ENCODE data around the gene ANKDD1A.

Gene ANKDD1A

DNA sequence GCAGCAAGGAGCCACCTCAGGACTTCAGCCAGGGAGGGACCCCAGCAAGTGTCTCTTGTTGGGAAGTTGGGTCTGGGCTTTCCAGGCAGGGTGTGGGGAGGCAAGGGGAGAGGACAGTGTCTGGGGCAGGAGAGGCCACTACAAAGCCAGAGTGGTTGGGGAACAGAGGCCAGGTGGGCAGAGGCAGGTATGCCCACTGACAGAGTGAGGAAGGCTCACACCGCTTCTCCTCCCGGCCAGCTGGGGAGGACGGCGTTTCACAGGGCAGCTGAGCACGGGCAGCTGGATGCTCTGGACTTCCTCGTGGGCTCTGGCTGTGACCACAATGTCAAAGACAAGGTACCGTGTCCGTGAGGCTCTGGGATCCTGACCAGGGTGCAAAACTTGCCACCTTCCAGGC is 15.0 kb downstream of the ANKDD1A start:
- no peak for DNase-seq

DNA sequence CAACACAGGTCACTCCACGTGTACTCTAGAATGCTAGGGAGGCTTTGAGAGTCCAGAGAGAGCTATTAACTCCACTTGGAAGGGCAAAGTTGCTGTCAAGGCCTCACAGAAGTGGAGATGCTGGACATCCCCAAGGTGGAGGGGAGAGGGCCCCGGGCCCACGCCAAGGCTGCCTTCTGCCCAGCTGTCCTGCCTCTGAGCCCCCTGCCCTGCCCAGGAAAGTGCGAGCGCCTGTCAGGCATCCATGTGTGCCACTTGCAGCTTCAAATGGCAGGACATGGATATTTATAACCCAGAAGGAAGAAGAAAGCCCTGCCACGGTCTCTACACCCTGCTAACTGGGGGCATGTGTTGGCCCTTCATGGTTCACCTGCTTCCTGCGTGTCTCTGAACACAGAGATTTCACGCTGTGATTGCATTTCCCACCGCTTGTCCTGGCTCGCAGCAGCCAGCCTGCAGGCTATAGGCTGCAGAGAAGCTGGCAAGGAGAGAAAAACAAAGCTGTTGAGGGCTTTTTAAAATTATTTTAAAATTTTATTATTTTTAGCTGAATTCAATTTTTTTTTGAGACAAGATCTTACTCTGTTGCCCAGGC is 17.0 kb downstream of the ANKDD1A start:
- DNase-seq, result no peak

DNA sequence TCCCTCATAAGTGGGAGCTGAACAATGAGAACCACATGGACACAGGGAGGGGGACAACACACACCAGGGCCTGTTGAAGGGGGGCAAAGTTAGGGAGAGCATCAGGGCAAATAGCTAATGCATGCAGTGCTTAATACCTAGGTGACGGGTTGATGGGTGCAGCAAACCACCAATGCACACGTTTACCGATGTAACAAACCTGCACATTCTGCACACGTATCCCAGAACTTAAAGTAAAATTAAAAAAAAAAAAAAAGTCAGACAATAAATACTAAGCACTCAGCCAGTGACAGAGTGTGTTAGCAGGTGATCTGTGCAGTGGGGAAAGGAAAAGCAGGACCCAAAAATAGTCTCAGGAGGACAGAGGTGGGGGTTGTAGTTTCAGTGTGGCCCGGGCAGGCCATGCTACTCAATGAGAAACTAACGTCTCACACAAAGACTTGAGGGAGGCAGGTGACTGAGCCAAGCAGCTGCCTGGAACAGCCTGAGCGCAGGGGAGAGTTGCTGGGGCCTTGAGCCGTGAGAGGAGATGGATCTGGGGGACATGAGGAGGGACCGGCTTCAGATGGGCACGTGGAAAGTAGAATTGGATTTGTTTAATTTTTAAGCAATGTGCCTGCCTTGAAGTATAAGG is 18.4 kb downstream of the ANKDD1A start:
- DNase-seq, result no peak

DNA sequence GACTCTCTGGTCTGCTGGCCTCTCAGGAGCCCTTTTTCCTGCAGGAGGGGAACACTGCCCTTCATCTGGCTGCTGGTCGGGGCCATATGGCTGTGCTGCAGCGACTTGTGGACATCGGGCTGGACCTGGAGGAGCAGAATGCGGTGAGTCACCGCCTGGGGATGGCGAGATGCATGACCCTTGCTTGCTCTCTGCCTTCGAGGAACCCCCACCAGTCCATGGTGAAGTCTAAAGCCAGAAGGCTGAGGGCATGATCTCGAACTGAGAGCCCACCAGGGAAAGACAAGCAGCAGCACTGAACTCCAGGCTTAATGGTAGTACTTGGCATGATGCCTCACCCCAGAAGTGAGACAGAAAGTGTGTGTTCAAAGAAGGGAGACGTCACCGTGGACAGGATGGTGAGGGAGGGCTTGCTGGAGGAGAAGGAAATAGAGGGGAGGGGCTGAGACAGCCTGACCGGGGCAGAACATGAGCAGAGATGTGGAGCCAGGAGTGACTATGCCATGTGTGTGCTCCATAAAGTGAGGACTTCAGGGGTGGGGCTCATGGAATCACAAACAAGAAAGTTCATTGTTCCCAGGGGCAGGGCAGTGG is 19.2 kb downstream of the ANKDD1A start:
- DNase-seq, result no peak

DNA sequence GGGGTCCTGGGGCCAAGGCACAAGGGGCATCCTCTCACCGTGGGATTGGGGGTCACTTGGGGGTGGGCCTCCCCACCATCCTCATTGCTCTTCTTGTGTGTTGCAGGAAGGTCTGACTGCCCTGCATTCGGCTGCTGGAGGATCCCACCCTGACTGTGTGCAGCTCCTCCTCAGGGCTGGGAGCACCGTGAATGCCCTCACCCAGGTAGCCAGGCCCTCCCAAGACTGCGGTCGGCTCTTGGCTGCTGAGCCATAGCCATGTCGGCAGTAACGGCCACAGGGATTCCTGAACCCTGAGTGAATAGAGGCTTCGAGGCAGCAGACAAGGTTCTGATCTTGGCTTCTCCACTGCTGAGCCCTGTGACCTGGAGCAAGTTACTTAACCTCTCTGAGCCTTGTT is 19.7 kb downstream of the ANKDD1A start:
- no peak for DNase-seq

DNA sequence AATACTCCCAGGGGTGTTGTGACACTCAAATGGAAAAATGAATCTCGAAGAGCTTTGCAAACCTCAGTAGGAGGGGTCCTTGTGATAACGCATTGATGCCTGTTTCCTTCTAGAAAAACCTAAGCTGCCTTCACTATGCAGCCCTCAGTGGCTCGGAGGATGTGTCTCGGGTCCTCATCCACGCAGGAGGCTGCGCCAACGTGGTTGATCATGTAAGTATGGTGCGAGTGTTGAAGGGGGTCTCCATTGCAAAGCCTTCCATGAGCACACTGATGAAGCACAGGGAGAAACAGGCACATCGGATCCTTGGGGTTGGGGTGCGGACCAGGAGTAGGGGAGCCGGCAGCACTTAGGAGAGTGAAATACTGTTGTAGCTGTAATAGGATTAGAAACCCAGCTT is 22.3 kb downstream of the ANKDD1A start:
- no peak for DNase-seq

DNA sequence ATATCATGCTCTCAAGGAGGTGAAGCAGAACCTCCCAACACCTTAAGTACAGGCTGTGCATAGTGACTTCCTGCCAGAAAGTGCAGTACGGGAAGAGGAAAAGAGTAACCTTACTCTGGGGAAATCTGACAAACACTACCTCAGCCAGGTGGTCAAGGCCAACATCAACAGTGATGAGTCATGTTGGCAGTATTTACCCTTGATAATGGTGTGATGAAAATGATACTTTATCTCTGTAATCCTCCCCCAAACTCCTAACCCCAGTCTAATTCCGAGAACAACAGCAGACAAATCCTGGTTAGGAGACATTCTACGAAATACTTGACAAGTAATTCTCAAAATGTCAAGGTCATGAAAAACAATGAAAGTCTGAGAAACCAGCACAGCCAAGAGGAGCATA is 26.5 kb downstream of the ANKDD1A start:
- no peak for DNase-seq

DNA sequence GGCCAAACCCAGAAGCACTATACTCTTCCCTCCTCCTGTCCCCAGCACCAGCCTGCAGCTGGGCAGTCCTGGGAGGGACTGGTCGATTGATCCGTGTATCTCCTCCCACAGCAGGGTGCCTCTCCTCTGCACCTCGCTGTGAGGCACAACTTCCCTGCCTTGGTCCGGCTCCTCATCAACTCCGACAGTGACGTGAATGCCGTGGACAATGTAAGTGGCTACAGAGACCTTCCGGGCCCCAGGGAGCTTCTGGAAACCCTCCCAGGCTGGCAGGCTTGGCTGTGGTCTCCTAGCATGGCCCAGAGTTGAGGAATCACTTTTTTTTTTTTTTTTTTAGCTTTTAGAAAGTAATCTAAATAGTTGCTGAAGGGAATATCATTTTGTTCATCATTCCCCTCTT is 30.7 kb downstream of the ANKDD1A start:
- DNase-seq, result no peak

DNA sequence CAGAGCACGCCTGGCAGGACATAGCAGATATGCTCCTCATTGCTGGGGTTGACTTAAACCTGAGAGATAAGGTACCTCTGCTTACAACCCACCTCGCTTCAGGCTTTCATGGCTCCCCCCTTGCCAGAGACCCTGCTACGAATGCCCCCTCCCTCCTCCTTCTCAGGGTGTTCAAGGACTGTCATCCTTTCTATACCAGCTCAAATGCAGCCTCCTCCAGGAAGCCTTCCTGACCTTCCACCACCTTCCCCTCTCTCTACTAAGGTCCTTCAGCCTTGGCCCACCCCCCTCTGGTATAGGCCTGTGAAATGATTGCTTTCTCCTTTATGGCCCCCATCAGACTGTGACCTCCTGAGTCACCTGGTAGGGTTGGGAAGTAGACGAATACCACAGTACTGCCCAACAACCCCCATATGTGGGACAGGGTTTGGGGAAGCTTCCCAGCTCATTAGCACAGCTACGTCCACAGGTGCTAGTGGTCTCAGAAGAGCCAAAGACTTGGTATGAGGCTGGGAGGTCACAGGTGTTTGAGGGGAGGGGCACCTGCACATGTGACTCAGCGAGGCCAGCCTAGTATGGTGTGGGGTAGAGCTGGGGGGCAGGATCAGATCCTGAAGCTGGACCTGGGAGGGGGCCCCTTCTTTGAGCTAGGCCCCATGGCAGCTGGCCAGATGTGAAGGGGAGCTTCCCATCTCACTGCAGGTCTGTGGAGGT is 32.0 kb downstream of the ANKDD1A start:
- DNase-seq, result no peak

DNA sequence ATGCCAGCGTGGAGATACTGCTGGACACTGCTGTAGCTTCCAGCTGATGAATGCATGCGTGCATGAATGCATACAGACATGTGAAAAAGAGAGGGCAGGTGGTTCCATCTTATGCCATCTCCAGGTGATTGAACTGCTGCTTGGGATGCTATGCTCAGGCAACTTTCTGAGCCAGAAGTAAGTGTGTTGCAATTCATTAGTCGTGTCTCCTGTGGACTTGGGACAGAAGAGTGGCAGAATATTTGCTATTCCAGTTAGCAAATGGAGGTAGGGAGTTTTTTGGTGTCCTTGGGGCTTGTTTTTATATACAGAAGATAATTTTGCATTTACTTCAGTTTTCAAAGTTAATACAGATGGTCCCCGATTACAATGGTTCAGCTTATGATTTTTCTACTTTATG is 33.3 kb downstream of the ANKDD1A start:
- no peak for DNase-seq

DNA sequence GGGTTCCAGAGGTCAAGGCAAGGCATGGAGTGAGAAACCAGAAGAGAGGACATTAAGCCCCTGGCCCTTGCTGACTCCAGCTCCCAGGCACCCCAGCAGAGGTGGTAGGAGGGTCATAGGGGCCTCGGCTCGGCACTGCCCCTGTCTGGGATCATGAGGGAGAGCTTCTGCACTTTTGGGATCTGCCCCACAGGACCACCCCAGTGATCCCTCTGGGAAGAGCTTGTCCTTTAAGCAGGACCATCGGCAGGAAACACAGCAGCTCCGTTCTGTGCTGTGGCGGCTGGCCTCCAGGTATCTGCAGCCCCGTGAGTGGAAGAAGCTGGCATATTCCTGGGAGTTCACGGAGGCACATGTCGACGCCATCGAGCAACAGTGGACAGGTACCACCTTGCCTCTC is 35.5 kb downstream of the ANKDD1A start:
- DNase-seq, result no peak

DNA sequence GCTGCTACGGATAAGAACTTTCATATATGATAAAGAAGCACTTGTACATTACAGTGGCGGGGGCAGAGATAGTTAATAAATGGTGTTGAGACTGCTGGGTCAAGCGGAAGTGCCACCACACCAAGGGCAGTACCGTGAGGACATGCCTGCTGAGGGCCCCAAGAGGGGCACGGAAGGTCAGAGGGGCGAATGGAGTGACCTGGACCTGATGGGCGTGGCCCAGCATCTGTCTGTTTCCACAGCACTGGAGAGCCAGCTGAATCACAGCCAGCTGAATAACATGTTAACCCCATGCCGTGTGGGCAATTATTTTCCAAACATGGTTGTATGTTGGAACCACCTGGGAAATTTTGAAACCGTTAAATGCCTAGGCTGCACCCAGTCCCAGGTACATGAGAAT is 37.2 kb downstream of the ANKDD1A start:
- no peak for DNase-seq

DNA sequence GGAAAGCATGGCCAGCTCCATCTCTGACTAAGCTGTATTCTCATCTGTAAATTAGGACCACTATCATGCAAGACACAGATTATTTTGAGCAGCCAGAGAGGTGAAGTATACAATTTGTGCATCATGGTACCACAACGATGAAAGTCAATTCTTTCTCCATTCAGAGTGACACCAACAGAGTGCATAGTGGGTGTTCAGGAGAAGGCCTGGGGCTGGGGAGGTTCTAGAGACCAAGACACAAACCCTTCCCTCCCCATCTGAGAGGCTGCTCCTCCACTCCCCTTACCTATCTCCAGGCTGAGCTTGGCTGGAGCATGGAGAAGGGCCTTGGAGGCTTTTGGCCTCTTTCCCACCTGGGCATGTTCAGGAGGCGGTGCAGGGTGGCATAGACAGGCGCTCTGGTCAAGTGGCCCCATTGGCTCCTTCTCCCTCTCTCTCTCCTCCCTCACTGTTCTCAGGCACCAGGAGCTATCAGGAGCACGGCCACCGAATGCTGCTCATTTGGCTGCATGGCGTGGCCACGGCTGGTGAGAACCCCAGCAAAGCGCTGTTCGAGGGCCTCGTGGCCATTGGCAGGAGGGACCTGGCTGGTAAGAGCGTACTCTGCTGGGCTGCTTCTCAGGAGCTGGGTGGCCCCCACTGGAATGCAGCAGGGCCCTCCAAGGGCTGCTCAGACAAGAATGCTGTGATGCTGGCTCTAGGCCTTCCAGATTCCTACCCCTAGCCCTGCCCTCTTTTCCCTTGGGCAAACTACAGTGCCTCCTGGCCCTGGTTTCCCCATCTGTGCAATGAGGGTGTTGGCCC is 37.9 kb downstream of the ANKDD1A start:
- no peak for DNase-seq

DNA sequence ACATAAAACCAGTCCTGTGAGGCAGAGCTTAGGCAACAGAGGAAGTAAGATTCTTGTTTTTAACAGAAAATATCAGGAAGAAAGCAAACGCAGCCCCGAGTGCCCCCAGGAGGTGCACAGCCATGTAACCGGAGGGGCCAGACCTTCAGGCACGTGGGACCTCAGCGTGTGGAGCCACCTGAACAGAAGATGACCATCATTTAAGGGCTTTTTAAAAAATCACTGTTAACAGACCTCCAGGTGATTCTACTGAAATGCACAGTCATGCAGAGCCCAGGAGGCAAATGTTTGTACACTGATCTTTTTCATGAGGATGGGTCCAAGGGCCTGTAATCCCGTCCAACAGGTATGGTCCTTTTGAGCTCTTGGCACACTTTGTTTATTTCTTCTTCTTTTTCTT is 39.2 kb downstream of the ANKDD1A start:
- DNase-seq, result no peak

DNA sequence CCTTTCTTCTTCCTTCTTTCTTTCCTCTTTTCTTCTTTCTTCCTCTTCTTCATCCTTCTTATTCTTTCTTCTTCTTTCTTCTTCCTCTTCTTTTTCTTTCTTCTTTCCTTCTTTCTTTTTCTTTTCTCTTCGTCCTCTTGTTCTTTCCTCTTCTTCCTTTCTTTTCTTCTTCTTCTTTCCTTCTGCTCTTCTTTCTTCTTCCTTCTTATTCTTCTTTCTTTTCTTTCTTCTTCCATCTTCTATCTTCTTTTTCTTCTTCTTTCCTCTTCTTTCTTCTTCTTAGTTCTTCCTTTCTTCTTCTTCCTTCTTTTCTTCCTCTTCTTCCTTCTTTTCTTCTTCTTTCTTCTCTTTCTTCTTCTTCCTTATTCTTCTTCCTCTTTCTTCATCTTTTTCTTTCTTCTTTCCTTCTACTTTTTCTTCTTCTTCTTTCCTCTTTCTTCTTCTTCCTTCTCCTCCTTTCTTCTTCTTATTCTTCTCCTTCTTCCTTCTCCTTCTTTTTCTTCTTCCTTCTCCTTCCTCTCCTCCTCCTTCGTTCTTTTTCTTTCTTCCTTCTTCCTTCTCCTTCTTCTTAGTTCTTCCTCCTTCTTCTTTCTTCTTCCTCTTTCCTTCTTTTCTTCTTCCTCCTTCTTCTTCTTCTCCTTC is 40.2 kb downstream of the ANKDD1A start:
- DNase-seq, result no peak

DNA sequence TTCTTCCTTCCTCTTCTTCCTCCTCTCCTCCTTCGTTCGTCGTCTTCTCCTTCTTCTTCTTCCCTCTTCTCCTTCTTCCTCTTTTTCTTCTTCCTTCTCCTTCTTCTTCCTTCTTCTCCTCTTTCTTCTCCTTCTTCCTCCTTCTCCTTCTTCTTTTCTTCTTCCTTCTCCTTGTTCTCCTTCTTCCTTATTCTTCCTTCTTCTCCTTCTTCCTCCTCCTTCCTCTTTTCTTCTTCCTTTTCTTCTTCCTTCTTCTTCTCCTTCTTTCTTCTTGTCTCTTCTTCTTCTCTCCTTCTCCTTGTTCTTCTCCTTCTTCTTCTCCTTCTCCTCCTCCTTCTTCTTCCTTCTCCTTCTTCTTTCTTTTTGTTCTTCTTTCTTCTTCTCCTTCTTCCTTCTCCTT is 42.7 kb downstream of the ANKDD1A start:
- DNase-seq, result no peak

DNA sequence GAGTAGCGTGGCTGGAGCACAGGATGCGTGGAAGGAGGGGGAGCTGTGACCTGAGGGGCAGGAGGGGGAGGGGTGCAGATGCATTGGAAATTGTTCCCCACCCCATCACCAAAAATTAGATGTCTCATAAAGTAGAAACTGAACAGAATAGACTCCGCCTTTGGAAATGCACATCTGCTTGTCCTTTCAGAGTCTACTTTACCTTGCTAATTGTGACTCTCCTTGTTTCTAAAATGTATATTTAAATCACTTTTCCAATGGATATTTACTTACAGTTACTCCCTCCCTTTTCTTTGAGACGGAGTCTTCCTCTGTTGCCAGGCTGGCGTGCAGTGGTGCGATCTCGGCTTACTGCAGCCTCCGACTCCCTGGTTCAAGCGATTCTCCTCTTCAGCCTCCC is 47.4 kb downstream of the ANKDD1A start:
- no peak for DNase-seq

DNA sequence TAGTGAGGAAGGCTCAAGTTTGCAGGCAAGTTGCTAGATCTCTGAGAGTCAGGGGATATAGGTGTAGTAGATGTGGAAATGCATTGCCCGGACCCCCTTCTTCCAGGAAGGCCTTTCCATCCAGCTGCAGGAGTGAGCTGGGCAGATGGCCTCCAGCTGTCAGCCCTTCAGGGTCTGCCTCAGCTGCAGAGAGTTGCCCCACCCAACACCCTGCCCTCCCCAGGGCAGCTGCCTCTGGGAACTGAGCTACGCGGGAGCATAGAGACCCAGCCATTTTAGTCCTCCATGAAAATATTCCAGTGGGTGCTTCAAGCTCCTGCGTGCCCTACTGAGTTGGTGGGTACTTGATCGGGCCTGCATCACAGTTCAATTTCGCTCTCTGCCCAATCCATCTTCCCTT is 48.5 kb downstream of the ANKDD1A start:
- no peak for DNase-seq

DNA sequence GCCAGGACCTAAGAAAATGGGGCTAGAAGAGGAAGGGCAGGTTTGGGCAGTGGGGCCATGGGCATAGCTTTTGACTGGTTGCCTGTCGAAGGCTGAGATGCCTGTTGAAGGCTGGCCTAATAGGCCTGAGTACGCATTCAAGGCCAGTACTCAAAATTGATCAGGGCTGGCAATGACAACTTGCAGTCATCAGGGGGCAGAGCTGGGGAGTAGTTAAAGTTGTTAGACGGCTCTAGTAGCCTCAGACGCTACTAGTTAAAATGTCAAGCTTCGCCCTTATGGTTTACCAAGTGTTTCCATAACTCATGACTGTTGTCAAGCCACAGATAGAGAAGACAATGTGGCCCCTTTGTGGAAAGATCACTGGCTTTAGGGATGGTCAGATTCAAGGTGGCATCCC is 49.3 kb downstream of the ANKDD1A start:
- DNase-seq, result no peak

DNA sequence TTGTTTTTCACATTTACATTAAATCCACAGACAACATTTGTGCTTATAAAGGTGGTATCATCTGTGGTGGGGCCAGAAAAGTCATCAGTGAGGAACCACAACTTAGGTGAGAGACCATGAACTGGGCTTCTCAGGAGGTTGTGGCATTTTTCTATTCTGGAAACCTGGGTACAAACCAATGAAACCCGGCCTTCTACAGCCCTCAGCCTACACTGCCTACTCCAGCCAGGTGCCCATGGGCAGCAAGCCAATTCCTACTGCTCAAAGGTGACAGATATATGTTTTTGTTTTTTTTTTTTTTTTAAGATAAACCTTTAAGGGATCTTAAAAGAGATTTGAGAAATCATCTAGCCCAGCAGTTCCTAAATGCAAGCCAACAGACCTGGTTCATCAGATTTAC is 57.7 kb downstream of the ANKDD1A start:
- no peak for DNase-seq

DNA sequence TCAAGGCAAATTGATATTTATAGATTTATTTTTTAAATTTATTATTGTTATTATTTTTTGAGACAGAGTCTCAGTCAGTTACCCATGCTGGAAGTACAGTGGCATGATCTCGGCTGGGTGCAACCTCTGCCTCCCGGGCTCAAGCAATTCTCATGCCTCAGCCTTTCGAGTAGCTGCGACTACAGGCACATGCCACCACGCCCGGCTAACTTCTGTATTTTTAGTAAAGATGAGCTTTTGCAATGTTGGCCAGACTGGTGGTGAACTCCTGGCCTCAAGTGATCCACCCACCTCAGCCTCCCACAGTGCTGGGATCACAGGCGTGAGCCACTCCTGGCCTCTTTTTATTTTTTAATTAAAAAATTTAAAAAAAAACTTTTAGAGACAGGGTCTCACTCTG is 59.0 kb downstream of the ANKDD1A start:
- no peak for DNase-seq

DNA sequence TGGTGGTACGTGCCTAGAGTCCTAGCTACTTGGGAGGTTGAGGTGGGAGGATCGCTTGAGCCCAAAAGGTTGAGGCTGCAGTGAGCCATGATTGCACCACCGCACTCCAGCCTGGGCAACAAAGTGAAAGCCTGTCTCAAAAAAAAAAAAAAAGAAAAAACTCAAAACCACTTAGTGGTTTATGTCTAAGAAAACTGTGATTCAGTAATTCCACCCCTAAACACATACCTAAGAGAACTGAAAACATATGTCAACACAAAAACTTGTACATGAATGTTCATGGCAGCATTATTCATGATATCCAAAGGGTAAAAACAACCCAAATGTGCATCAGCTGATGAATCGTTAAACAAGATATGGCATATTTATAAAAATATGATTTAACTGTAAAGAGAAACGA is 63.7 kb downstream of the ANKDD1A start:
- DNase-seq, result no peak

DNA sequence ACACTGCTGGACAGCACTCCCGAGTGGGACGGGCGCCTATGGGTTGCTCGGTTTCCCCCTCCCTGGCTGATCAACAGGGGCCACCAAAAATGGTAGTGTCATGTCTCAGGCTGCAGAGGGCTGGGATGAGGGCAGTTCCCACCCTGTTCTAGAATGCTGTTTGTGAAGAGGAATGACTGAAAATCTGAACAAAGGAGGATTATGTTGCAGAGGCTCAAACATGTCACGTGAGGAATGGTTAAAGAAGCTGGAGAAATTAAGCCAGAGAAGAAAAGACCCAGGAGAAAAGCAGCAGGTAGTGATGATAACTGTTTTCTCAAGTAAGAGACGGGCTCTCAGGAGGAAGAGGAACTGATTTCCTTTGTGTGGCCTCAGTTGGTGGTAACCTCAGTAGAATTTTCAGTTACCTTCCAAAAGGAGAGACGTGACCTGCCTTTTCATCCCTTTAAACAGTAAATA is 67.6 kb downstream of the ANKDD1A start:
- DNase-seq, result no peak

Measured in CD4-positive, alpha-beta T cell treated with Interferon gamma for 1 hour (primary cell).